ENCODE data around the gene RIPPLY1.

Gene RIPPLY1

GRCh38 chrX:106903291-106903824, at the start of gene RIPPLY1:
RIPPLY1 (minus strand) TSS chrX:106903341; CDS start chrX:106903287, 54 bp downstream.
- DNase-seq (ENCODE audit: low spot score) = no peak

DNA sequence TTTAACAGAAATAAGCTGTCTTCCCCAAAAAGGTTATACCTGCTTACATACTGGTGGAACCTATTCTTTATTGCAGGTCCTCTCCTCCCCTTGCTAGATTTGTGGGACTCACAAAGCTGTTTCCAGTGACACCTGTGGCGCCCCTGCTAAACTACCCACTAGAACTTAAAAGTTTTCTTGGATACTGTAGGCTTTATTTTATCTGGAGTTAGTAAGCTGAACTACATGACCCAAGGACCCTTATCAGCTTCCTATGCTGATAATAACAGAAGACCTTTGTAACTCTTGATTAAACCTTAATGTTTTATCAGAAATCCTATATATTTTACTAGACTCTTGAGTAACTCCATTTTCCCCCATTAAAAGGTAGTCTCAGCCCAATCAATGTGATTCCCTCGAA, 49.4 kb upstream of the RIPPLY1 start:
- no peak for DNase-seq (ENCODE audit: low spot score)

- no peak for DNase-seq (ENCODE audit: low spot score)
Observed at GRCh38 chrX:106952089-106952488, 48.9 kb upstream of the RIPPLY1 start.

- DNase-seq (ENCODE audit: low spot score) = no peak
Observed at GRCh38 chrX:106951230-106951629, 48.1 kb upstream of the RIPPLY1 start.

DNA sequence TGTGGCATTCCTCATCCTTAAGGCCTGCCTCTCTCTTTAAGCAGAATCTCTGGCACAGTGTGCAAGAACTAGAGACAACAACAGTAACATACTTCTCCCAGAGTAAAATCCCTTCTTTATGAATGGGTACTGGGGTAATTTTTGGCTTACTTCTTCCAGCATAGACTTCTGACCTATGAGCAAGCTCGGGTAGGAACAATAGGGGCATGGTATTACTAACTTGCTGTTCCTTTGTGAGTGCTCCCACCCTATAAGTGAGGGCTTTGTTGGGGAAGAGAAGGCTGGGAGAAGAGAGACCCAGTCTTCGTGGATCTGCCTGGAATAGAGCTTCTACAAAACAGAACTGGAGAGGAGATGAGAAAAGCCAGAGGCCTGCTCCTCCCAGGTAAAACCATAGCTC, 47.2 kb upstream of the RIPPLY1 start:
- DNase-seq (ENCODE audit: low spot score) = no peak

DNA sequence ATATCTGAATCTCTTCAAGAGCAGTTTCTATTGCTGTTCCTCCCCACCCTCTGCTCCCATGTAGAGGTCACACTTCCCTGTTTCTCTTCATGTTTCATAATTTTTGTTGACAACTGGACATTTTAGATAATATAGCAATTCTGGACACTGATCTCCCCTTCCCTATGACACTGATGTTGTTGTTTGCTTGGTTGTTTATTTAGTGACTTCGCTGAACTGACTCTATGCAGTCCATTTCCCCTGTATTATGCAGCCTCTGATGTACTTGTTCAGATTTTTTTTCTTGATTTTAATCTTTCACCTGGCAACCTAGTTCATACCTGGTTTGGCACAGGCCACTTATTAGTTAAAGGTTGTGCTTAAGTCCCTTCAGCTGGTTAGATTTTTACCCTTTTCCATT, 46.2 kb upstream of the RIPPLY1 start:
- DNase-seq (ENCODE audit: low spot score) = no peak

DNA sequence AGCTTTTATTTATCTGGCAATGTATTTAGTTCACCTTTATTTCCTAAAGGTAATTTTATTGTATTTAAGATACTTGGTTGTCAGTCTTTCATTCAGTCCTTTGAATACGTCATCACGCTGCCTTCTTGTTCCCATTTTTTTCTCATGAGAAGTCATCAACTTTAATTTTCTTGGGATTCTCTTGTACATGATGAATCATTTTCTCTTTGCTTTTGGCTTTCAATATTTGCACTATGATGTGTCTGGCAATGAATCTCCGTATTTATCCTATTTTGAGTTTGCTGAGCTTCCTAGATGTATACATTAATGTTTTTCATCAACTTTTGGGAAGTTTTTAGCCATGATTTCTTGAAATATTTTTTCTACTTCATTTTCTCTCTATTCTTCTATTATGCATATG, 45.5 kb upstream of the RIPPLY1 start:
- no peak for DNase-seq (ENCODE audit: low spot score)

DNA sequence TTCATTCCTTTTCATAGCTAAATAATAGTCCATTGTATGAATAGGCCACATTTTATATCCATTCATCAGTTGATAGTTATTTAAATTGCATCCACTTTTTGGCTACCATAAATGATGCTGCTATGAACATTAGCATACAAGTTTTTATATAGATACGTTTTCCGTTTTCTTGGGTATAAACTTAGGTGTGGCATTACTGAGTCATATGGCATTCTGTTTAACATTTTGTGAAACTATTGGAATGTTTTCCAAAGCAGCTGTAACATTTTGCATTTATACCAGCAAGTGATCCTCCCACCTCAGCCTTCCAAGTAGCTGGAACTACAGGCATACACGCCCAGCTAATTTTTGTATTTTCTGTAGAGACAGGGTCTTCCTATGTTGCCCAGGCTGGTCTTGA, 43.3 kb upstream of the RIPPLY1 start:
- no peak for DNase-seq (ENCODE audit: low spot score)

GRCh38 chrX:106940068-106940467, 36.9 kb upstream of the RIPPLY1 start:
- no peak for DNase-seq (ENCODE audit: low spot score)

- no peak for DNase-seq (ENCODE audit: low spot score)
Observed at GRCh38 chrX:106939566-106939965, 36.4 kb upstream of the RIPPLY1 start.

GRCh38 chrX:106936246-106936645, 33.1 kb upstream of the RIPPLY1 start:
- no peak for DNase-seq (ENCODE audit: low spot score)

- no peak for DNase-seq (ENCODE audit: low spot score)
Observed at GRCh38 chrX:106935175-106935574, 32.0 kb upstream of the RIPPLY1 start.

DNA sequence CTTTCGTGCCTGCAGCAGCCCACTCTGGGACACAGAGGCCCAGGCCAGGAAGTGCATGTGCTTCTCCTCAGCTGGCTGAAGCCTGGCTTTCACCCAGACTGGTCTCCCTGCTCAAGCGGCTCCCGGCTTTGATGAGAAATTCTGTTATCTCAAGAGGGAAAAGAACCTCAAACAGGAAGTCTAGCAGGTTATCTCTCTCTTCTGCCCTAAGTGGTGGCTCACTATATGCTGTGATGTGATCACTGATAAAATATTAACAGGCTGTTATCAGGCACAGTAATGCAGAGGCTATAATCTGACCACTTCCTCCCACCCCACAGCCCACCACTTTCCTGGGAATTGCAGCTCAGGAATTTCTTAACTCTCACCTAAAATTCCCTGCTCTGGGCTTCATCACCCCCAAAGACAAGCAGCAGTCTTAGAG, 30.4 kb upstream of the RIPPLY1 start:
- DNase-seq (ENCODE audit: low spot score) = no peak

- DNase-seq (ENCODE audit: low spot score) = no peak
Observed at GRCh38 chrX:106932960-106933537, 29.9 kb upstream of the RIPPLY1 start.

DNA sequence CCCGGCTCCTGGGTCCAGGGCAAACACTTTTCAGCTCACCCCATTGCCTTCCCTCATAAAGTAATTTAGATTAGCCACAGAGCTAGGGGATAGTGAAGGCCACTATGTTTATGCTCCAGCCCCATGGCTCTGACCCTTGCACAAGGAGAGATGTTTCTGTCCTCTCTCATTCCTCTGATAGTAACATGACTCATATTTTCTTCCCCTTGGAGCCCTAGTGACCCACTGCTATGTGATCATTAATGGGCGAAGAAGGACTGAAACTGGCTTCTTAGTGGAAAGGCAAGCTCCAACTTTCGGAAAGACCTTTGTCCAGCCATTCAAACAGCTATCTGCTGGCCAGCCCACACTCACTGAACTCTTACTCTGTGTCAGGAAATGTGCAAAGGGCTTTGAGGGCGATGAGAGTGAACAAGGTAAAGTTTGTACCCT, 29.4 kb upstream of the RIPPLY1 start:
- no peak for DNase-seq (ENCODE audit: low spot score)

DNA sequence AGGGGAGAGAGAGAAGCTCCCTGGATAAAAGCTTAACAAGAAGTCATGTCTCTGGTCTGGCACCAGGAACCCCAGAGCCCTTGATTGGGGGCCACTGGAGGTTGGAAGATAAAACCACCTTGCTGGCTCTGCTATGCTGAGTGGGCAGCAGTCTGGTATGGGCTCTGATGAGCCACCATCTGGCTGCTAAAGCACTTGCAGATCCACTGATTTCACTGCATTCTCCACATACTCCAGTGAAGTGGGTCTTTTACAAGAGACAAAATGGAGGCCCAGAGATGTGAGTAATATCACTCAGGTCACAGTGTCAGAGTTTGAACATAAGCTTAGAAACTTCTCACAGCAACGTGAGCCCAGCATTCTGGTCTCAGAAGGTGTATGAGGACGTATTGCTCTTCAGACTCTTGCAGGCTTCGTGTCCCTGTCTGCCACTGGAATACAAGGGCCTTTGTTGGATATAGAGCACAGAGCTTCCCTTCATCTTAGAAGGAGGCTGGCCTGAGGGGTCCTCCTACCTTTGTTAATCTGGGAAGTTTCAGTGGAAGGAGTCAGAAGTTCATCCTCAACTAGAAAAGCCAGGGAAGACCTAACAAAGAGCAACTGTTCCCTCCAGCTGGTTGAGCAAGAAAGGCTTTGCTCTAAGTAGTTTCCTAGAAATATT, 28.8 kb upstream of the RIPPLY1 start:
- DNase-seq (ENCODE audit: low spot score) = no peak

DNA sequence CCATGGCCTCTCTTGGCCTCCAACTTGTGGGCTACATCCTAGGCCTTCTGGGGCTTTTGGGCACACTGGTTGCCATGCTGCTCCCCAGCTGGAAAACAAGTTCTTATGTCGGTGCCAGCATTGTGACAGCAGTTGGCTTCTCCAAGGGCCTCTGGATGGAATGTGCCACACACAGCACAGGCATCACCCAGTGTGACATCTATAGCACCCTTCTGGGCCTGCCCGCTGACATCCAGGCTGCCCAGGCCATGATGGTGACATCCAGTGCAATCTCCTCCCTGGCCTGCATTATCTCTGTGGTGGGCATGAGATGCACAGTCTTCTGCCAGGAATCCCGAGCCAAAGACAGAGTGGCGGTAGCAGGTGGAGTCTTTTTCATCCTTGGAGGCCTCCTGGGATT, 25.1 kb upstream of the RIPPLY1 start:
- no peak for DNase-seq (ENCODE audit: low spot score)

DNA sequence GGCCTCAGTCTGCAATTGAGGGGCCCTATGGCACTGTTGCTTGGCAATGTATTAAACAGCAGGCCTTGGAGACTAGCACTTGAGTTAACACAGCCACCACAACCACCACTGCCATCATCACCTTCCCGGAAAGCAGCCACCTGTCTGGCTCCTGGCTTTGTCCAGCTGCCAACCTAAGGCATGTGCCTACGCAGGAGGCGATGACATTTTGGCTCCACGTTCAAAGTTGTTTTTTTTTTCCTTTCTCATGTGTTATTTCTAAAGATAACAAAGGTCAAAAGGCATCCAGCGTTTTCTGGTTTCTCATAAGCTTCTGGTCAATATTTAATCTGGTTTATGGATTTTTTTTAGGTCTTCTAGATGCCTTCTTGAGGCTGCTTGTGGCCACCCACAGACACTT, 24.6 kb upstream of the RIPPLY1 start:
- DNase-seq (ENCODE audit: low spot score) = no peak

DNA sequence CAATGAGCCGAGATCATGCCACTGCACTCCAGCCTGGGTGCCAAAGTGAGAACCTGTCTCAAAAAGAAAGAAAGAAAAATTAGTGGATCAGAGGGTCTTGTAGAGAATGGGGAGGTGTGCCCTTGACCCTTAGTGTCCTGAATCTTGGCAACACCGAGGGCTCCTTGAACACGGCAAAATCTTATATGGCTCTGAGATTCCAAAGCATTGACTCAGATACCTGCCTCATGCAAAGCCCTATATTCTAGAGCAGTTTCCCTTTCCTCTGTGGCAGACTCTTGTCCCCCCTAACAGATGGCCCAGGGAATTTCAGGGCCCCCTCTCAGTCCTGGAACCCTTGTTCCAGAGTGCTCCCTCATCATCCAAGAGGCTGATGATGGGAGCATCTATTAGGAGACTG, 23.9 kb upstream of the RIPPLY1 start:
- DNase-seq (ENCODE audit: low spot score) = no peak

DNA sequence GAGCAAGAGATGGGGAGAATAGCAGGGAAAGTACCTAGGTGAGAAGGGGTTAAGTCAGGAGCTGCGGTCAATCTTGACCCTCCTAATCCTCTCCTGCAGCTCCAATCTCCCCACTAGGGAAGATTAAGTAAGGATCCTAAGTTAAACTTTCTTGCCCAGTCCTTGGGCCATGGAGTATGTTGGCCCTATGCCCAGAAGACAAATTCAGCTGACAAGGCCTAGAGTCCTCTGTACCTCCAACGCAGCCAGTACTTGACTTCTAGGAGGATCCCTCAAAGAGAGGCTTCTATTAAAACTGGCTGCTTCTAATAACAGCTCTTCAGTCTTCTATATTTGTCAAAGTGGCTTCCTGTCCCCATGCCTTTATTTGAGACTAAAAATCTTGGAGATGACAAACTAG, 18.5 kb upstream of the RIPPLY1 start:
- DNase-seq (ENCODE audit: low spot score) = no peak

DNA sequence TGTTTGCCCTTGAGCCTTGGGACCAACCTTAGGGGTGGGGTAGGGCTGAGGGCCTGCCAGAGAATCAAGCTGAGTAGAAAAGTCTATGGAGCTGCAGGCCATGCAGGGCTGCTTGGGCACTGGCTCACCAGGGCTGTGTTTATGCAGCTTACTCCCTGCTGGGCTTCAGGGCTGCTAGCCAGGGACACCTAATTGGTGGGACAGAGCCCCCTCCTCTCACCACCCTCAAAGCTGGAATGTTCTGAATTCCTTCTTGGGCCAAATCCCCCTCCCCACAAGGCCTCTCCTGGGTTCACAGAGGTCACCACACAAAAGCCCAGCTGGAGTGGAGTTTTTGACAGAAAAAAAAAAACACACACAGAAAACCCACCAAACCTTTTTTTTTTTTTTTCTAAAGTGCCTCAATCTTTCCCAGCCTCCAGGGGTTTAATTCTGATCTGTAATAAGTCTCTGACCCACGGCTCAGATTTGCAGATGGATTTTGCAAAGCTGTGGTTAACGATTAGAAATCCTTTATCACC, 16.9 kb upstream of the RIPPLY1 start, which contains the start of gene CLDN2:
CLDN2 (plus strand) TSS at position 471 of the 521 bp plus-strand sequence. CDS start 7,827 bp downstream, outside the sequence.
- no peak for DNase-seq (ENCODE audit: low spot score)

DNA sequence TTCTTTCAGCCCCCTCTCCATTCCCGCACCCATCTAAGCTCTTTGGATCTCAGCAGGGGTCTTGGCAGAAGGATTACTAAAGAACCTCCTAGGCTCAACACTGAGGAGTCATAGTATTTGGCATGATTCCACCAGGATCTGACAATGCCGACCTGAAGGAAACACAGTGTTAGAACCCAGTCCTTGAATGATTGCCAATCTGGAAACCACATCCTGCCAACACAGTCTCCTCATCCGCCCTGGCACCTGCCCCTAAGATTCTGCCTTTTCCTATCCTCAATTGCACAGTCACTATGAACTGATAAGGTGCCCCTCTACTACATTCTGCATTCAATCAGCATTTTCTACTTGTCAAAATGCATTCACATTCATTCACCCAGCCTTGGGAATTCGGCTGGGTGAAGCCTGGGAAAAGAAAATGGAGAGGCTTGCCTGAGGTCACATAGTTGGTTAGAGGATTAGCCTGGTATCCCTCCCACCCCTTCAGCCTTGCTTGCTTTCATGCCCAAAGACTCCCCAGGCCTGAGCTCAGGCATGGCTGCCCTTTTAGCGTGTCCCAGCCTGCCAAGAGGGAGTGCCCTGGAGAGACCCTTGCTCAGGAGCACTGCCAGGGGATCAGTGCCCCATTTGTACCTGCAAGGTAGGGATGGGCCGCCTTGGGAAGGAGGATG, 14.8 kb upstream of the RIPPLY1 start:
- DNase-seq (ENCODE audit: low spot score) = no peak

GRCh38 chrX:106912864-106913263, 9.7 kb upstream of the RIPPLY1 start:
- no peak for DNase-seq (ENCODE audit: low spot score)

Measured in hematopoietic multipotent progenitor cell treated with erythropoietin and hydrocortisone succinate and interleukin-3 and kit ligand, for 15 days (in vitro differentiated cells).